Neural cell (in vitro differentiated cells): Measurements from ENCODE around the gene SPP2. TPM values are rescaled to one million over a fixed set of nuclear protein-coding genes. Genes with fewer than 3 reads are reported as not detected.

Experiments used
- H2AFZ ChIP-seq: fragments of 200-600, 300-800 bp; sonication (generic), shearing (Covaris generic); 2 replicates; pipeline ENCODE4 v1.6.0; 2014; ENCODE audit warnings: low read depth, mild to moderate bottlenecking, antibody characterized with exemption, low read length, moderate library complexity
- H3F3A ChIP-seq: fragments of 200-600 bp; shearing (Covaris generic); 2 replicates; pipeline ENCODE4 v1.6.1; 2016; ENCODE audit warnings: mild to moderate bottlenecking, moderate library complexity, mixed read lengths, antibody characterized with exemption, low read length; ENCODE audit not compliant: insufficient read depth, poor library complexity, severe bottlenecking
- H3K27ac ChIP-seq: fragments of 200-600, 300-800 bp; sonication (generic), shearing (Covaris generic); 2 replicates; pipeline ENCODE4 v1.5.1; 2014; ENCODE audit warnings: mild to moderate bottlenecking, low read length, moderate library complexity
- H3K27me3 ChIP-seq: fragments of 300-800, 200-600 bp; sonication (generic), shearing (Covaris generic); 2 replicates; pipeline ENCODE4 v1.6.0; 2014; ENCODE audit warnings: mild to moderate bottlenecking, low read depth, low read length, moderate library complexity; ENCODE audit not compliant: insufficient read depth
- H3K36me3 ChIP-seq: fragments of 300-800, 200-600 bp; sonication (generic), shearing (Covaris generic); 2 replicates; pipeline ENCODE4 v1.5.1; 2014; ENCODE audit warnings: mild to moderate bottlenecking, antibody characterized with exemption, low read length, moderate library complexity; ENCODE audit not compliant: insufficient read depth
- H3K4me2 ChIP-seq: fragments of 300-800, 200-600 bp; sonication (generic), shearing (Covaris generic); 2 replicates; pipeline ENCODE4 v1.6.0; 2014; ENCODE audit warnings: mild to moderate bottlenecking, low read length
- H3K4me3 ChIP-seq: fragments of 300-800, 200-600 bp; sonication (generic), shearing (Covaris generic); 2 replicates; pipeline ENCODE4 v1.5.1; 2014; ENCODE audit warnings: mild to moderate bottlenecking, low read length, moderate library complexity
- H3K79me2 ChIP-seq: fragments of 200-600 bp; shearing (Covaris generic); replicated peaks from 2 replicates; pipeline ENCODE4 v1.6.0; 2014; ENCODE audit warnings: mild to moderate bottlenecking, low read length, moderate library complexity; ENCODE audit not compliant: insufficient read depth
- H3K9ac ChIP-seq: fragments of 300-800, 200-600 bp; sonication (generic), shearing (Covaris generic); 2 replicates; pipeline ENCODE4 v1.6.1; 2016; ENCODE audit warnings: mild to moderate bottlenecking, low read length, mixed read lengths
- H3K9me2 ChIP-seq: fragments of 200-600 bp; shearing (Covaris generic); 2 replicates; pipeline ENCODE4 v1.6.1; 2016; ENCODE audit warnings: mild to moderate bottlenecking, low read length, mixed read lengths; ENCODE audit not compliant: insufficient read depth
- H3K9me3 ChIP-seq: fragments of 200-600, 300-800 bp; sonication (generic), shearing (Covaris generic); 2 replicates; pipeline ENCODE4 v1.6.1; 2016; ENCODE audit warnings: mild to moderate bottlenecking, mixed run types, low read length, moderate library complexity, mixed read lengths
- H4K20me1 ChIP-seq: fragments of 200-600 bp; shearing (Covaris generic); 2 replicates; pipeline ENCODE4 v1.6.1; 2016; ENCODE audit warnings: mild to moderate bottlenecking, mixed run types; ENCODE audit not compliant: insufficient read depth
- EP300 ChIP-seq: fragments of 450-650 bp; conservative IDR thresholded peaks from 2 replicates; pipeline ENCODE4 v1.6.1; 2014; ENCODE audit warnings: antibody characterized with exemption, mild to moderate bottlenecking, moderate library complexity; ENCODE audit not compliant: poor library complexity, severe bottlenecking
- EZH2 ChIP-seq: fragments of 200-600, 300-800 bp; shearing (Covaris generic), sonication (generic); IDR thresholded peaks from 2 replicates; pipeline ENCODE4 v1.6.1; 2014; ENCODE audit warnings: antibody characterized with exemption, low read length, borderline replicate concordance, mild to moderate bottlenecking; ENCODE audit not compliant: insufficient read depth, poor library complexity, severe bottlenecking
- MXI1 ChIP-seq: fragments of 450-650 bp; conservative IDR thresholded peaks from 2 replicates; pipeline ENCODE4 v1.6.1; 2014; ENCODE audit warnings: antibody characterized with exemption, mild to moderate bottlenecking; ENCODE audit not compliant: poor library complexity, severe bottlenecking
- POLR2AphosphoS5 ChIP-seq: IDR thresholded peaks from 2 replicates; pipeline ENCODE4 v1.6.1; 2012
- RAD21 ChIP-seq: fragments of 450-650 bp; conservative IDR thresholded peaks from 2 replicates; pipeline ENCODE4 v1.6.1; 2014; ENCODE audit warnings: antibody characterized with exemption, mild to moderate bottlenecking, moderate library complexity
- SMC3 ChIP-seq: fragments of 450-650 bp; conservative IDR thresholded peaks from 2 replicates; pipeline ENCODE4 v1.6.1; 2014; ENCODE audit warnings: antibody characterized with exemption, mild to moderate bottlenecking, moderate library complexity; ENCODE audit not compliant: poor library complexity
- TAF1 ChIP-seq: IDR thresholded peaks from 2 replicates; pipeline ENCODE4 v1.6.1; 2012; ENCODE audit warnings: low read depth
- polyA plus RNA-seq: library from polyadenylated mRNA; depleted of rRNA; stranded (reverse); fragments of >200 nt; gene quantifications from 2 replicates; pipeline ENCODE4 v1.2.3, GENCODE V29; 2014
- TF ChIP-seq, protein P1 (sequence below): fragments of 450-650 bp; IDR thresholded peaks from 2 replicates; pipeline ENCODE4 v1.5.1; 2014; ENCODE audit warnings: antibody characterized with exemption, mild to moderate bottlenecking, moderate library complexity; ENCODE audit not compliant: poor library complexity, severe bottlenecking
- TF ChIP-seq, protein P2 (sequence below): IDR thresholded peaks from 2 replicates; pipeline ENCODE4 v1.6.1; 2012; ENCODE audit warnings: borderline replicate concordance

SPP2 gene
- polyA plus RNA-seq, 1 donor from 2014 or later: not detected

DNA sequence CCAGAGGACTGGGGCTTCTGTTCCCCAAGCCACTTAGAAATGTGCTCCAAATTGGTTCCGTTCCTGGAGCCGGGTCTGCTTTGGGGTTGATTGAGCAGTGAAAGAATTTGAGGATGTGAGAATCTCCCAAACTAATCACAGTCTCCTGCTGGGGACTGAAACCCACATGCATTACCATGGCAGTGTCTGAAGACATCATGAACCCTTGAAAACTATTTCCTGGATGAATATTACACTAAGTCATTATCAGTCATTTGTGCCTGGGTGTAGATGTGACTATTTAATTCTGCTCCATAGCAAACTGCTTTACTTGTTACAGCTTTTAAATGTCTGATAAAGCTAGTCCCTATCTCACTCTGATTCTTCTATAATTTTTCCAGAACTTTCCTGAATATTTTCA is 27.6 kb downstream of the SPP2 start:
- H3K9ac ChIP-seq: no peak overlapping the region
- TF ChIP-seq, protein P1, sequence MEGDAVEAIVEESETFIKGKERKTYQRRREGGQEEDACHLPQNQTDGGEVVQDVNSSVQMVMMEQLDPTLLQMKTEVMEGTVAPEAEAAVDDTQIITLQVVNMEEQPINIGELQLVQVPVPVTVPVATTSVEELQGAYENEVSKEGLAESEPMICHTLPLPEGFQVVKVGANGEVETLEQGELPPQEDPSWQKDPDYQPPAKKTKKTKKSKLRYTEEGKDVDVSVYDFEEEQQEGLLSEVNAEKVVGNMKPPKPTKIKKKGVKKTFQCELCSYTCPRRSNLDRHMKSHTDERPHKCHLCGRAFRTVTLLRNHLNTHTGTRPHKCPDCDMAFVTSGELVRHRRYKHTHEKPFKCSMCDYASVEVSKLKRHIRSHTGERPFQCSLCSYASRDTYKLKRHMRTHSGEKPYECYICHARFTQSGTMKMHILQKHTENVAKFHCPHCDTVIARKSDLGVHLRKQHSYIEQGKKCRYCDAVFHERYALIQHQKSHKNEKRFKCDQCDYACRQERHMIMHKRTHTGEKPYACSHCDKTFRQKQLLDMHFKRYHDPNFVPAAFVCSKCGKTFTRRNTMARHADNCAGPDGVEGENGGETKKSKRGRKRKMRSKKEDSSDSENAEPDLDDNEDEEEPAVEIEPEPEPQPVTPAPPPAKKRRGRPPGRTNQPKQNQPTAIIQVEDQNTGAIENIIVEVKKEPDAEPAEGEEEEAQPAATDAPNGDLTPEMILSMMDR: no peak
- TF ChIP-seq EZH2: no peak
- no peak for TF ChIP-seq MXI1
- TF ChIP-seq SMC3: no peak
- TF ChIP-seq EP300: no peak
- TF ChIP-seq, protein P2, sequence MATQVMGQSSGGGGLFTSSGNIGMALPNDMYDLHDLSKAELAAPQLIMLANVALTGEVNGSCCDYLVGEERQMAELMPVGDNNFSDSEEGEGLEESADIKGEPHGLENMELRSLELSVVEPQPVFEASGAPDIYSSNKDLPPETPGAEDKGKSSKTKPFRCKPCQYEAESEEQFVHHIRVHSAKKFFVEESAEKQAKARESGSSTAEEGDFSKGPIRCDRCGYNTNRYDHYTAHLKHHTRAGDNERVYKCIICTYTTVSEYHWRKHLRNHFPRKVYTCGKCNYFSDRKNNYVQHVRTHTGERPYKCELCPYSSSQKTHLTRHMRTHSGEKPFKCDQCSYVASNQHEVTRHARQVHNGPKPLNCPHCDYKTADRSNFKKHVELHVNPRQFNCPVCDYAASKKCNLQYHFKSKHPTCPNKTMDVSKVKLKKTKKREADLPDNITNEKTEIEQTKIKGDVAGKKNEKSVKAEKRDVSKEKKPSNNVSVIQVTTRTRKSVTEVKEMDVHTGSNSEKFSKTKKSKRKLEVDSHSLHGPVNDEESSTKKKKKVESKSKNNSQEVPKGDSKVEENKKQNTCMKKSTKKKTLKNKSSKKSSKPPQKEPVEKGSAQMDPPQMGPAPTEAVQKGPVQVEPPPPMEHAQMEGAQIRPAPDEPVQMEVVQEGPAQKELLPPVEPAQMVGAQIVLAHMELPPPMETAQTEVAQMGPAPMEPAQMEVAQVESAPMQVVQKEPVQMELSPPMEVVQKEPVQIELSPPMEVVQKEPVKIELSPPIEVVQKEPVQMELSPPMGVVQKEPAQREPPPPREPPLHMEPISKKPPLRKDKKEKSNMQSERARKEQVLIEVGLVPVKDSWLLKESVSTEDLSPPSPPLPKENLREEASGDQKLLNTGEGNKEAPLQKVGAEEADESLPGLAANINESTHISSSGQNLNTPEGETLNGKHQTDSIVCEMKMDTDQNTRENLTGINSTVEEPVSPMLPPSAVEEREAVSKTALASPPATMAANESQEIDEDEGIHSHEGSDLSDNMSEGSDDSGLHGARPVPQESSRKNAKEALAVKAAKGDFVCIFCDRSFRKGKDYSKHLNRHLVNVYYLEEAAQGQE: no peak
- no peak for TF ChIP-seq POLR2AphosphoS5
- no peak for TF ChIP-seq TAF1
- TF ChIP-seq RAD21: no peak
- H3F3A ChIP-seq: no peaks in the 10 kb centered on the region
- no peak overlapping the region for H2AFZ ChIP-seq
- no peak overlapping the region for H3K4me2 ChIP-seq
- no peaks in the 10 kb centered on the region for H3K79me2 ChIP-seq
- no peaks in the 10 kb centered on the region for H3K27me3 ChIP-seq
- no peaks in the 10 kb centered on the region for H3K36me3 ChIP-seq
- H3K9me2 ChIP-seq: no peaks in the 10 kb centered on the region
- no peaks in the 10 kb centered on the region for H4K20me1 ChIP-seq
- no peaks in the 10 kb centered on the region for H3K9me3 ChIP-seq
- H3K4me3 ChIP-seq: no peak overlapping the region
- H3K27ac ChIP-seq: no peak overlapping the region

DNA sequence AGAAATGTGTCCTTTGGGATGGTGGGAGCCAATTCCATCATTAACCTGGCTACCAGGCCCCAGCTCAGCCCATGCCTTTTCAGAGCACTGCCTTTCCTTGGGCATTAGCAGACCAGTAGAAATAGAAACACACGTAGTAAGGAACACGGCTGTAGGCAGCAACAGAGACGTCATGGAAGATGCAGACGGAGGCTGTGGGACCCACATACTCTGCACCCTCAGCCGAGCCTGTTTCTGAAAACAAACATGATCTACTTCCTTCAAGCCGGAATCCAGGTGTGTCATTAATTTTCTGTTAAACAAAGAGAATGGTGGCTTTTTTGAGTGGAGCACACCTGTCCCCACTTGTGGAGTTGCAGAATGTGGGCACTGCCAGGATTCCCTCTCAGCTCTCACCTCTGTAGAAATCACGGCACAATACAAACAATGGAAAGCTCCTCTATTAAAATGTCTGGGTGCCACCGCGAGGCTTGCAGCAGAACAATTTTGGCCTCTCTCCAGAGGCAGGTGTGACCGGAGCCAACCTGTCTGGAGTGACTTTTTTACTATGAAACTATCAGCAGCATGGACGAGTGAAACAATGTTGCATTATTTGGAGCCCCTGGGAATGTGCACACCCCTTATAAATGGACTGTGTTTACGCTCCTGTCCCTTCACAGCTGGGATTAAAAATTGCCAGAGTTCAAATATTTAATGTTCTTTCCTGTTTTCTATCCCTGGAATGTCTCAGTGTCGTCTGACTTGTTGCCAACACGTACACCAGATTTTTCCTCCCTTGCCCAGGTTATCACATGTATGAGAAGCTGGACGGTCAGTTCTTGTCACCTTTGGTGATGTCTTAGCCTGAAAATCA is 31.7 kb downstream of the SPP2 start:
- Histone ChIP-seq H3K36me3 (no peaks in the 10 kb centered on the region), H3F3A (no peaks in the 10 kb centered on the region), H3K79me2 (no peaks in the 10 kb centered on the region), H4K20me1 (no peaks in the 10 kb centered on the region), H3K4me3 (no peak overlapping the region), H3K9me2 (no peaks in the 10 kb centered on the region), H3K27ac (no peak overlapping the region), H2AFZ (no peak overlapping the region), H3K9ac (no peak overlapping the region), H3K27me3 (no peaks in the 10 kb centered on the region), H3K9me3 (no peaks in the 10 kb centered on the region), H3K4me2 (no peak overlapping the region)
- no peak for TF ChIP-seq POLR2AphosphoS5
- TF ChIP-seq TAF1: no peak
- no peak for TF ChIP-seq MXI1
- TF ChIP-seq, protein P2: no peak
- TF ChIP-seq EZH2: no peak
- TF ChIP-seq, protein P1: no peak
- no peak for TF ChIP-seq EP300
- no peak for TF ChIP-seq SMC3
- no peak for TF ChIP-seq RAD21
